Measurements from ENCODE around the gene PCDHA5. TPM values are rescaled to one million over a fixed set of nuclear protein-coding genes. Genes with fewer than 3 reads are reported as not detected.

The PCDHA5 gene
- total RNA-seq, 1 donor, result under 0.01 TPM

Other genes starting within 250 kb of the PCDHA5 start
- 0.73 and 0.98 TPM in 2 replicates for gene CD14, start 188.4 kb upstream of the PCDHA5 start, total RNA-seq
- 19.8 and 21.7 TPM in 2 replicates for gene TMCO6, start 182.2 kb upstream of the PCDHA5 start, total RNA-seq
- gene NDUFA2, start 174.0 kb upstream of the PCDHA5 start, total RNA-seq, result 30.7 and 38.9 TPM in 2 replicates
- gene IK, start 173.8 kb upstream of the PCDHA5 start, total RNA-seq, result 63.3 and 79.4 TPM in 2 replicates
- 36.0 and 44.0 TPM in 2 replicates for gene WDR55, start 156.7 kb upstream of the PCDHA5 start, total RNA-seq
- gene DND1, start 148.0 kb upstream of the PCDHA5 start, total RNA-seq, result under 0.01 and 0.39 TPM in 2 replicates
- gene HARS1, start 130.2 kb upstream of the PCDHA5 start, total RNA-seq, result 50.0 and 54.3 TPM in 2 replicates
- gene HARS2, start 130.2 kb upstream of the PCDHA5 start, total RNA-seq, result 22.4 and 23.1 TPM in 2 replicates
- gene ZMAT2, start 121.2 kb upstream of the PCDHA5 start, total RNA-seq, result 24.2 and 28.7 TPM in 2 replicates
- under 0.01 TPM in 1 of 2 replicates, not detected in the other for gene PCDHA1, start 35.5 kb upstream of the PCDHA5 start, total RNA-seq
- gene PCDHA2, start 26.8 kb upstream of the PCDHA5 start, total RNA-seq, result not detected in 2 replicates
- gene PCDHA3, start 20.6 kb upstream of the PCDHA5 start, total RNA-seq, result under 0.01 TPM in 2 replicates
- gene PCDHA4, start 14.5 kb upstream of the PCDHA5 start, total RNA-seq, result under 0.01 TPM in 1 of 2 replicates, not detected in the other
- gene PCDHA6, start 6.3 kb downstream of the PCDHA5 start, total RNA-seq, result under 0.01 and 0.37 TPM in 2 replicates
- gene PCDHA7, start 12.7 kb downstream of the PCDHA5 start, total RNA-seq, result under 0.01 and 0.37 TPM in 2 replicates
- not detected in 2 replicates for gene PCDHA8, start 19.6 kb downstream of the PCDHA5 start, total RNA-seq
- gene PCDHA9, start 26.8 kb downstream of the PCDHA5 start, total RNA-seq, result under 0.01 TPM in 2 replicates
- under 0.01 TPM in 2 replicates for gene PCDHA10, start 34.3 kb downstream of the PCDHA5 start, total RNA-seq
- gene PCDHA11, start 47.3 kb downstream of the PCDHA5 start, total RNA-seq, result under 0.01 TPM in 1 of 2 replicates, not detected in the other
- not detected in 2 replicates for gene PCDHA12, start 53.7 kb downstream of the PCDHA5 start, total RNA-seq
- gene PCDHA13, start 60.5 kb downstream of the PCDHA5 start, total RNA-seq, result not detected in 2 replicates
- not detected in 2 replicates for gene PCDHAC1, start 104.7 kb downstream of the PCDHA5 start, total RNA-seq
- under 0.01 and 0.37 TPM in 2 replicates for gene PCDHAC2, start 144.9 kb downstream of the PCDHA5 start, total RNA-seq
- gene PCDHB1, start 229.8 kb downstream of the PCDHA5 start, total RNA-seq, result not detected in 2 replicates